DOHH2 (cell line): ENCODE measurements around the gene EPHB2.

Experiments
- H3F3A ChIP-seq: fragments of 200-600 bp; sonication (generic), shearing (Covaris generic); 2 replicates; pipeline ENCODE4 v1.6.0; 2016; ENCODE audit warnings: antibody characterized with exemption, mild to moderate bottlenecking; ENCODE audit not compliant: control insufficient read depth, insufficient read depth
- H3K27ac ChIP-seq: fragments of 200-600 bp; sonication (generic); 2 replicates; pipeline ENCODE4 v1.5.1; 2014; ENCODE audit warnings: low read depth, mild to moderate bottlenecking, low read length, moderate library complexity
- H3K27me3 ChIP-seq: fragments of 200-600 bp; sonication (generic); 2 replicates; pipeline ENCODE4 v1.6.1; 2014; ENCODE audit warnings: mild to moderate bottlenecking, low read length, mixed read lengths; ENCODE audit not compliant: control insufficient read depth
- H3K36me3 ChIP-seq: fragments of 200-600 bp; sonication (generic); 2 replicates; pipeline ENCODE4 v1.6.1; 2014; ENCODE audit warnings: mild to moderate bottlenecking, low read length, moderate library complexity, mixed read lengths; ENCODE audit not compliant: control insufficient read depth
- H3K4me1 ChIP-seq: fragments of 200-600 bp; sonication (generic); 2 replicates; pipeline ENCODE4 v1.6.1; 2014; ENCODE audit warnings: mild to moderate bottlenecking, low read length, mixed read lengths; ENCODE audit not compliant: control insufficient read depth
- H3K4me2 ChIP-seq: fragments of 200-600 bp; sonication (generic); 2 replicates; pipeline ENCODE4 v1.6.0; 2014; ENCODE audit warnings: mild to moderate bottlenecking, low read length, moderate library complexity
- H3K4me3 ChIP-seq: fragments of 200-600 bp; sonication (generic); 2 replicates; pipeline ENCODE4 v1.5.1; 2014; ENCODE audit warnings: mild to moderate bottlenecking, low read length, mixed read lengths
- H3K79me2 ChIP-seq: fragments of 200-600 bp; sonication (generic); 2 replicates; pipeline ENCODE4 v1.6.1; 2014; ENCODE audit warnings: mild to moderate bottlenecking, low read length, mixed read lengths; ENCODE audit not compliant: control insufficient read depth
- H3K9me2 ChIP-seq: fragments of 200-600 bp; sonication (generic); replicated peaks from 2 replicates; pipeline ENCODE4 v1.6.1; 2014; ENCODE audit warnings: mild to moderate bottlenecking, low read length, mixed read lengths; ENCODE audit not compliant: control insufficient read depth
- H3K9me3 ChIP-seq: fragments of 200-600 bp; sonication (generic); 2 replicates; pipeline ENCODE4 v1.6.1; 2014; ENCODE audit warnings: antibody characterized with exemption, low read length, mixed read lengths; ENCODE audit not compliant: control insufficient read depth, insufficient read depth
- H4K20me1 ChIP-seq: fragments of 200-600 bp; sonication (generic); 2 replicates; pipeline ENCODE4 v1.6.0; 2014; ENCODE audit warnings: low read depth, mild to moderate bottlenecking, antibody characterized with exemption, low read length, moderate library complexity; ENCODE audit not compliant: control insufficient read depth, insufficient read depth
- CTCF ChIP-seq: fragments of 200-600 bp; sonication (generic); IDR thresholded peaks from one replicate; pipeline ENCODE4 v1.5.1; 2014; ENCODE audit warnings: antibody characterized with exemption, mild to moderate bottlenecking, low read depth, low read length; ENCODE audit not compliant: poor library complexity, severe bottlenecking
- EZH2phosphoT487 ChIP-seq: fragments of 200-600 bp; sonication (generic); IDR thresholded peaks from 2 replicates; pipeline ENCODE4 v1.6.1; 2017; ENCODE audit warnings: borderline replicate concordance, mild to moderate bottlenecking, antibody characterized with exemption, low read length, moderate library complexity, mixed read lengths

The EPHB2 gene

DNA sequence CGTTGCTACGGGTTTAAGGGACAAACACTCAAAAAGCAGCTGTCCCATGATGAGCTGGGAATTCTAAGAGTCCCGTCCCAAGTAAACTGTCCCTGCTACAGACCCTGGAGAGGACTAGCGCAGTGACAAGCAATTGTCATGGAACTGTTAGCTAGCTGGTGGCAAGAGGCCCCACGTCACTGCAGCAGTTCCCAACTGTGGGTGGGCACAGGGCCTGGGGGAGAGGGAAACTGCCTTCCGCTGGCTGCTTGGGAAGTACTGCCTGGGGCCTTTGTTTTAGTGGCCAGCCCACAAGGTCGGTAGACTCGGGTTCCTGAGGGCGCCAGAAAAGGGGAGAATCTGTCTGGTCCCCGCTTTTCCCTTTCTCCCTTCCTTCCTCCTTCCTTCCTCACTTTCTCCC lies 164.6 kb downstream of the EPHB2 start:
- H3K4me3 ChIP-seq: no peak overlapping the region
- no peaks in the 10 kb centered on the region for H3K27me3 ChIP-seq
- no peaks in the 10 kb centered on the region for H3K4me1 ChIP-seq
- H3K9me3 ChIP-seq: no peaks in the 10 kb centered on the region
- H3F3A ChIP-seq: no peaks in the 10 kb centered on the region
- H4K20me1 ChIP-seq: 0 out of 2 replicates have a peak, but pooled peaks cover 5% of the 10 kb centered on the region
- no peak overlapping the region for H3K4me2 ChIP-seq
- H3K79me2 ChIP-seq: no peaks in the 10 kb centered on the region
- H3K27ac ChIP-seq: no peak overlapping the region
- no peaks in the 10 kb centered on the region for H3K36me3 ChIP-seq
- TF ChIP-seq CTCF (no peak), EZH2phosphoT487 (no peak)
- H3K9me2 ChIP-seq: no peaks in the 10 kb centered on the region

- Histone ChIP-seq H3K27me3 (no peaks in the 10 kb centered on the region), H3K4me1 (no peaks in the 10 kb centered on the region), H3K9me2 (no peaks in the 10 kb centered on the region), H3K4me3 (no peak overlapping the region), H3K79me2 (no peaks in the 10 kb centered on the region), H3F3A (no peaks in the 10 kb centered on the region), H3K27ac (no peak overlapping the region), H3K36me3 (no peaks in the 10 kb centered on the region), H3K9me3 (no peaks in the 10 kb centered on the region), H3K4me2 (no peak overlapping the region), H4K20me1 (0 out of 2 replicates have a peak, but pooled peaks cover 5% of the 10 kb centered on the region)
- TF ChIP-seq EZH2phosphoT487: no peak
- no peak for TF ChIP-seq CTCF
These were observed 165.2 kb downstream of the EPHB2 start for GRCh38 chr1:22875841-22876240.

DNA sequence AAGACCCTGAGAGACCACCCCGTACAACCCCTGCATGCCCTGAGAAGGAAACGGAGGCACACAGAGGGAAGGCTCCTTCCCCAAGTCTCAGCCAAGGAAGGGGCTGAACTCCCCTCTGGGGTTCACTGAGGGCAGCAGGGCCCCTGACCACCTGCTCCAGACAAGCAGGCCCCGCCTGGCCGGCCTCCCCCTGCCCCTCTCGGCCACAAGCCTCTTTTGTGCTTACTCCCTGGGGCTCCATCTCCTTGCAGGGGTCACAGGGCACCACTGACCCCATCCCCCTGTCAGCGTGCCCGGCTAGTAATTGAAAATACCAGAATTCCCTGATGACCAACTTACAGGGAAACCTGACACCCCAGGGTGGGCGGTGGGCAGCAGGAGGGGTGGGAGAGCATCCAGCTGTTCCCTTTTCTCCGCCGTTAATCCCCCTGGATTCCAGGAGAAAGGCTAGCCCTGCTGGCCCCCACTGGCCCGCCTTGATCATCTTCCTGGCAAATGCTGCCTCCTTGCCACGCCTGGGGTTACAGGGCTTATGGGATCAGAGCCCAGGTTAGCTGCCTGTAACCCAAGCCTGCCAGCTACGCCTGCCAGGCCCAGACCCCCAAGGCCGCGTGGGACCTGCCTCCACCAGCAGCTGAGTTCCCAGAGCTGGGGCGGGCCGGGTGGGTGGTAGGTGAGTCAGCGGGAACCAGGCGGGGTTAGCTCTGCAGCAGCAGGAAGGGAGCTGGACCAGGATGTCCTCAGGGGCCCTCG lies 165.9 kb downstream of the EPHB2 start:
- no peak overlapping the region for H3K4me3 ChIP-seq
- no peaks in the 10 kb centered on the region for H3K36me3 ChIP-seq
- no peaks in the 10 kb centered on the region for H3K4me1 ChIP-seq
- H3K9me3 ChIP-seq: no peaks in the 10 kb centered on the region
- no peaks in the 10 kb centered on the region for H3K79me2 ChIP-seq
- no peak for TF ChIP-seq CTCF
- H3K4me2 ChIP-seq: no peak overlapping the region
- H3K9me2 ChIP-seq: no peaks in the 10 kb centered on the region
- H4K20me1 ChIP-seq: 0 out of 2 replicates have a peak, but pooled peaks cover 5% of the 10 kb centered on the region
- H3F3A ChIP-seq: no peaks in the 10 kb centered on the region
- no peak overlapping the region for H3K27ac ChIP-seq
- H3K27me3 ChIP-seq: no peaks in the 10 kb centered on the region
